Activated gamma-delta T cell (primary cell): ENCODE data around the gene CDKN1C.

Experiments used
- DNase-seq: peaks from one replicate; lab custom pipeline; 2025; lab: John Stamatoyannopoulos, UW

CDKN1C gene

DNA sequence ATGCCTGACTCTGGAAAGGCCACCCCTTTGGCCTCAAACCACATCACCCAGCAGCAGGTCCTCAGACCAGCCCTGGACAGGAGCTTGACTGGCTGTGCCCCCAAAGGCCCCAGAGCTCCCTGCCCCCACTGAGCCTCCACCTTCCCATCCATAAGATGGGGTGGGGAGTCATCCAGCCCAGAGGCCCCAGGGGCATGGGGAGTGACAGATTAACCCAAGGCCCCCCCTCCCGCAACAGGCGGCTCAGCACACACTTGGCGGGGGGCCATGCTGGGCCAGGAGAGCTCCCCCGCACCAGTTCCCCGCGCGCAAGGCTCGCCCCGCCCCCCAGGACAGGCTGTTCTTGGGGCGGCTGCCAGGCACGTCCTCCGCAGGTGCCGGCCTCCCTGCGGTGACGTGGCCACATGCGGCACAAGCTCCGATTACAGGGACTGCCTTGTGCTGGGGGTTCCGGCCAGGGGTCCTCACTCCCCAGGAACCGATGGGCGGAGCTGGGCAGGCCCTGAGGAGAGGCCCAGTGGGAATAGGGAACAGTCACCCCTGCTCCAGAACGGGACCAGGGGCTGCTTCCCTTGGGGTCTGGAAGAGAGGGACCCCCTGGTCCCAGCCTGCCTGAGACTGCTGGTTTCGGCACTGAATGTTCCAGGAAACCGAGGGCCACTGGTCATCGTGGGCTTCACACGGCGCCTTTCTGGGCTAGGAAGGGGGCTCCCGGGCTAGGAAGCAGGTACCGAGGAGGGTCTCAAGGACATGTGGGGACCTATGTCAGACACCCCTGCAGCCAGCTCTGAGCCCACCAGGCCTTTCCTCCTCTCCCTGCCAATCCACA lies 5.1 kb upstream of the CDKN1C start:
- DNase-seq: no peak

GRCh38 chr11:2889362-2890273 lies 4.0 kb upstream of the CDKN1C start:
- DNase-seq: no peak

GRCh38 chr11:2888266-2888968 lies 2.8 kb upstream of the CDKN1C start:
- peak; percentile 52 for DNase-seq

DNA sequence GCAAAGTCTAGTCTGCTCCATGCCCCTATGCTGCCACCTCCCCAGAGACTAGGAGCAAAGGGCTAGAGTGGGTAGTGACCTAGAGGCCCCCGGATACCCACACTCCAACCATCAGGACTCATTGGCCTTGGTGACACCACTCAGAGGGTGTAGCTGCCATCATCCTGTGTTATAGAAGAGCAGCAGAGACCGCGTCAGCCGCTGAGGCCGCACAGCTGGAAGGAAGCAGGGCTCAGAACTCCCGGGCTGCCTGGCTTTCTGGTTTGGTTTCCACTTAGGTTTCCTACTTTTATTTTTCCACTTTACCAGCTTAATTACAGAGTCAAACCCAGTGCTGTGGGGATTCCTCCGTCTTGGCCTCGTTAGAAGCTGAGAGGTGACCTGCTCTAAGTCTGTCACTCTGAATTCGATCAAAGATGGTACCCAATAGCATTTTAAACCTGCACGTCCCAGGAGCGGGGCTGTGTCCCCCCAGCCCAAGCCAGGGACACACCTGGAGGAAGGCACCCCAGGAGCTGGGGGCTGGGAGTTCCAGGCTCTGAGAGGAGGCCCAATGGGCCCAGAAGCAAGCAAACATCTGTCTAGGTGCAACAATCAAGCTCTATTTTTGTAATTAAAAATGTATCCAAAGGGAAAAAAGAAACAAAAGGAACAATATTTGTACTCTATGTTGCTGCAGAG lies 2.1 kb upstream of the CDKN1C start:
- no peak for DNase-seq

DNA sequence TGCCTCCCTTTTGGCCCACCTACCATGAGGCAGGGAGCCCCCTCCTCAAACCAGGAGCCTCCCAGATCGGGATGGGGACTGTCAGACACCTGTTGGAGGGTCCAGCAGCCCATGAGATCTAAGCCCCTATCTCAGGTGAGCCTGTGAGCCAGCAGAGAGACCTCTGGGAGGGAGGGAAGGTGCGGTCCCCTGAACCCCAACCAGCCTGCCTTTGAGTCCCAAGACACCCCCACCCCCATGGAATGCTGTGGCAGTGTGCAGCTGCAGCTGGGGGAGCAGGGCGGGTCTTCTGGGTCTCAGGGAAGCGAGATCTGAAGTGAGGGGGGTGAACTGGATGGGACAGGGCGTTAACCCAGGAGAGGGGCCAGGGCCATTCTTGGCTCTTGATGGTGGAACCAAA lies 1.4 kb upstream of the CDKN1C start:
- no peak for DNase-seq

- no peak for DNase-seq
These were observed 768 bp upstream of the CDKN1C start for GRCh38 chr11:2886191-2886894.

DNA sequence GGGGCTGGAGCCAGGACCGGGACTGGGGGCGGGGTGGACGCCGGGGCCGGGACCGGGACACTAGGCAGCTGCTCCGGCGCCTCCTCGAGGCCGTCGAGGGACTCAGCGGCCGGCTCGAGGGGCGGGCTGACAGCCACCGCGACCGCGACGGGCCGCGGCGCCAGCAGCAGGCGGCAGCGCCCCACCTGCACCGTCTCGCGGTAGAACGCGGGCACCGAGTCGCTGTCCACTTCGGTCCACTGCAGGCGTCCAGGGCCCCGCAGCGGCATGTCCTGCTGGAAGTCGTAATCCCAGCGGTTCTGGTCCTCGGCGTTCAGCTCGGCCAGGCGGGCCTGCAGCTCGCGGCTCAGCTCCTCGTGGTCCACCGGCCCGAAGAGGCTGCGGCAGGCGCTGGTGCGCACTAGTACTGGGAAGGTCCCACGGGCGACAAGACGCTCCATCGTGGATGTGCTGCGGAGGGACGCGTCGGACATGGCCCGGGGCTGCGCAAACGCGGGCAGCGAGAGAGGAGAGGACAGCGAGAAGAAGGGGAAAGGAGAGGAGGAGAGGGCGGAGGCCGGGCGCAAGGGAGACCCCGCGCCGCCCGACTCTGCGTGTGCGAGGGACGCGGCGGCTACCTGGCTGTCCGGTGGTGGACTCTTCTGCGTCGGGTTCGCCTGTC lies 428 bp downstream of the CDKN1C start:
- no peak for DNase-seq

DNA sequence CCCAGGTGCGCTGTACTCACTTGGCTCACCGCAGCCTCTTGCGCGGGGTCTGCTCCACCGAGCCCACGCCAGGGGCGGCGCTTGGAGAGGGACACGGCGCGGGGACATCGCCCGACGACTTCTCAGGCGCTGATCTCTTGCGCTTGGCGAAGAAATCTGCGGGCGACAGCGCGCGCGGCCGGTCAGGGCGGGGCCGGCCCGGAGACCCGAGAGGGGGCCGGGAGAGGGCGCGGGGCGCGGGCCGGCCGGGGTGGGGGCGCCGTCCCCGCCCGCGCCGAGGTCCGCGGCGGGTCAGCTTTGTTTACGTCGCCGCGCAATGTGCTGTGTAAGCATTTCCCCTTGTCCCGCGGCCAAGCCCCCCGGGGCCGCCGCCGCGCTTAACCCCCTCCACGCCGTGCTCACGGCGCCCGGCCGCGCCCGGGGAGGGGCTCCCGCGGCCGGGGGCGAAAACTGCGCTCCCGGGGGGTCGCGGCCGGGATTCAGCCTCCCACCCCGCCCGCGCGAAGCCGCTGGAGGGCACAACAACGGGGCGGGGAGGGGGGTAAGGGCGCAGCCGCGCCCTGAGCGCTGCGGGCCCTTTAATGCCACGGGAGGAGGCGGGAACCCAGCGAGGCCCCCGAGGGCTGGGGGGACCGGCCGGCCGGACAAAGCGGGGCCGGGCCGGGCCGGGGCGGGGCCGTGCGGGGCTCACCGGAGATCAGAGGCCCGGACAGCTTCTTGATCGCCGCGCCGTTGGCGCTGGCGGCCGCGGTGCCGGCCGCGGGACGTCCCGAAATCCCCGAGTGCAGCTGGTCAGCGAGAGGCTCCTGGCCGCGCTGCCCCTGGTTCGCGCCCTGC lies 1.4 kb downstream of the CDKN1C start:
- DNase-seq: no peak

- no peak for DNase-seq
These were observed 2.0 kb downstream of the CDKN1C start for GRCh38 chr11:2883640-2883978.

- DNase-seq: no peak
These were observed 3.0 kb downstream of the CDKN1C start for GRCh38 chr11:2882396-2883110.

DNA sequence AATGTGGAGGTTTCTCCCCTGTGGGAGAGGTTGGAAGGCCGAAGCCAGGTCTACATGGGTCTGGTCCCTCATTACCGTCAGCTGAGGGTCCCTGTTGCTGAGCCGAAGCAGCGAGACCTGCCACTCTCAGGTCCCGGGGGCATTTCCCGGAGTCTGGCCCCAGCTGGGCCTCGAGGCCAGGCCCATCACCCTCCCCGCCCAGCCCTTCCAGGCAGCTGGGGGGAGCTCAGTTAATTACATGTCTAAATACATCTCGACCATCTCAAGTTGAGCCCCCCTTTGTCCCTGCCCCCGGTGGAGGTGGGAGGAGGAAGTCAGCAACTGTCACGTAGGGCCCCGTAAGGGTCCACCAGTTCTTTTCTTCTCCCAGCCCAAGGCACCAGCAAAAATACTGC lies 3.6 kb downstream of the CDKN1C start:
- DNase-seq: no peak

- no peak for DNase-seq
These were observed 4.2 kb downstream of the CDKN1C start for GRCh38 chr11:2881076-2881980.

DNA sequence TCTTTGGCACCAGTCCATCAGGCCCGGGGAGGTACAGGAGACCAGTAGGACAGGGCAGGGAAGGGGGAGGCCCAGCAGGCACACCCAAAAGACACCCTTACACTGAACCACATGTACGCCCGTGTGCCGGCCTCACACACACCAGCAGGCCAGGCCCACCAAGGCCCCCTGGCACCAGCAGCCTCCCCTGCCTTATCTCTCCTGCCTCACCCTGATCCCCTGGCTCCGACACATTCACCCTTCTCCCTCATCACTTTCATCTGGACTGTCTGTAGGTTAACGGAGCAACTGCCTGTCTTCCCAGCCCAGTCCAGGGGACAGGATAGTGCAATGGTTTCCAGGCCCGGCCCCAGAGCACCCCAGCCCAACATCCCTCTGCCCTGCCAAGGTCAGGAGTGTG lies 4.9 kb downstream of the CDKN1C start:
- DNase-seq: no peak

- no peak for DNase-seq
These were observed 6.8 kb downstream of the CDKN1C start for GRCh38 chr11:2878782-2879181.

- DNase-seq: no peak
These were observed 8.1 kb downstream of the CDKN1C start for GRCh38 chr11:2877474-2877873.

DNA sequence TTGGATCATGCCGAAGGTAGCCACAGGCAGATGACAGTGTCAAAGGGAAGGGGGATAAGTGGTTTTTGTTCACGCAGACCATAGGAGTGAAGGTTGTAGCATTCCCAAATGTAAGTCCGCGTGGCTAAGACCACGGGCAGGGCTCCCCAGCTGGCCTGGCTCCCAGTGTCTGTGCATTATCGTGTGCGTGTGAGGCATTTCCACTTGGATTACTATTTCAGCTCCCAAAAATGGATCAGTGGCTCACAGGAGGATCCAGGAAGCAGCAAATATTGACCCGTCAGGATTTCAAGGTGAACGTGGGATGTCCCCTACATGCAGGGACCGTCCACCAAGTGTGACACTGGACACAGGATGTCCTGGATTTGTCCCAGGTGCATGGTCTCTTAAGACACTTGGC lies 10.6 kb downstream of the CDKN1C start:
- DNase-seq: no peak

DNA sequence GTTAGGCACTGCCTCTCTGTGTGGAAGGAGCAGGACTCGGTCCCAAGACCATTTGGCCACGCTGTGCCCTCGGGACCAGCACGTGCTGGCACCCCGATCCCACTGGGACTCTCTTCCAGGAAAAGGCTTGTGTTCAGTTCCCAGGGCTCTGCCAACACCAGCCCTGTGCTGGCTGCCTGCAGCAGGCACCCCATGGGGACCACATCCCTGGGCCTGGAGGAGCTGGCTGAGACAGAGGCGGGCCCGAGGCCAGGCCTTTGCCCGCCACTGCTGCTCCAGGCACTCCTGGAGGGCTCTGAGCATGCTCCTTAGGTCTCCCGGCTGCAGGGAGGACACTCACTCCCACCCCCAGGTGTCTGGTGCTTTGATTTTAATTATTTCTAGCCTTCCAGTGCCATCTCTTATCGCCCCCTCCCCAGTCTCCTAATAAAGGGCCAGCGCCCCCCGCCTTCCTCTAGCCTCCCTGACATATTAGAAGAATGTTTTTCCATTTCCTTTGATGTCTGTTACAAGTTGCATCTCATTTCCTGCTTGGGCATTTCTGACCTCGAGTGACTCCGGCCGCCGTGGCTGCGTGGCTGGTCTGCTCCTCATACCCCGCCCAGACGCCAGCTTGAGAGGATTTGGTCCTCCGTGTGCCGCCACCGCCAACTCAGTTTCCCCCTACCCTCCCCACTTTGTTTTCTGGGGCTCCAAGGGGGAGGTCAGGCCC lies 14.4 kb downstream of the CDKN1C start:
- DNase-seq: no peak
